Tibial nerve (tissue), 4 donors: ENCODE results near the gene PPP1R3G.

Experiments
- EP300 ChIP-seq, 2 donors: sonication (generic); formaldehyde crosslinking; IDR thresholded peaks; one replicate each; pipeline ENCODE4 v1.6.1; 2017; ENCODE audit warnings: antibody characterized with exemption in 2 of 2, mild to moderate bottlenecking in 1 of 2
- POLR2A ChIP-seq, 2 donors: fragments of 450-650 bp; IDR thresholded peaks; one replicate each; pipeline ENCODE4 v1.6.1; 2017; ENCODE audit warnings: antibody characterized with exemption in 2 of 2, mild to moderate bottlenecking in 2 of 2, moderate library complexity in 2 of 2
- TF ChIP-seq, protein P1 (sequence below), 5 experiments: fragments of 200-600 bp in 3 of 5; fragments of 450-650 bp in 2 of 5; sonication (generic) in 3 of 5; IDR thresholded peaks; one replicate each; pipeline ENCODE4 v1.5.1; 2016 to 2019; ENCODE audit warnings: antibody characterized with exemption in 5 of 5, mild to moderate bottlenecking in 3 of 5, moderate library complexity in 2 of 5

DNA sequence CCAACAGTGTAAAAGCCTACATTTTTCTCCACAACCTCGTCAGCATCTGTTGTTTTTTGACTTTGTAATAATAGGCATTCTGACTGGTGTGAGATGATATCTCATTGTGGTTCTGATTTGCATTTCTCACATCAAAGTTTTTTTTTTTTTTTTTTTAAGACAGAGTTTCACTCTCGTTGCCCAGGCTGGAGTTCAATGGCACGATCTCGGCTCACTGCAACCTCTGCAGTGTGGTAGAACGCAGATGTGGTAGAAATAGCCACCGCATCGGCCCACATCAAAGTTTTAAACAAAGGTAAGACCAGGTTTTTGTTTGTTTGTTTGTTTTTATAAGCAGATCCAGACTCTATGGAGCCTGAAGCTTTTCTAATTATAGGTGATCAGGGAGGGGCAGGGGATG lies 12.7 kb upstream of the PPP1R3G start:
- TF ChIP-seq POLR2A (IDR thresholded peaks at IDR 0.05) (no peak), EP300 (IDR thresholded peaks at IDR 0.05) (no peak)
- TF ChIP-seq, protein P1, sequence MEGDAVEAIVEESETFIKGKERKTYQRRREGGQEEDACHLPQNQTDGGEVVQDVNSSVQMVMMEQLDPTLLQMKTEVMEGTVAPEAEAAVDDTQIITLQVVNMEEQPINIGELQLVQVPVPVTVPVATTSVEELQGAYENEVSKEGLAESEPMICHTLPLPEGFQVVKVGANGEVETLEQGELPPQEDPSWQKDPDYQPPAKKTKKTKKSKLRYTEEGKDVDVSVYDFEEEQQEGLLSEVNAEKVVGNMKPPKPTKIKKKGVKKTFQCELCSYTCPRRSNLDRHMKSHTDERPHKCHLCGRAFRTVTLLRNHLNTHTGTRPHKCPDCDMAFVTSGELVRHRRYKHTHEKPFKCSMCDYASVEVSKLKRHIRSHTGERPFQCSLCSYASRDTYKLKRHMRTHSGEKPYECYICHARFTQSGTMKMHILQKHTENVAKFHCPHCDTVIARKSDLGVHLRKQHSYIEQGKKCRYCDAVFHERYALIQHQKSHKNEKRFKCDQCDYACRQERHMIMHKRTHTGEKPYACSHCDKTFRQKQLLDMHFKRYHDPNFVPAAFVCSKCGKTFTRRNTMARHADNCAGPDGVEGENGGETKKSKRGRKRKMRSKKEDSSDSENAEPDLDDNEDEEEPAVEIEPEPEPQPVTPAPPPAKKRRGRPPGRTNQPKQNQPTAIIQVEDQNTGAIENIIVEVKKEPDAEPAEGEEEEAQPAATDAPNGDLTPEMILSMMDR (IDR thresholded peaks at IDR 0.05): no peak
